Measurements from ENCODE around the gene SRGAP1.

SRGAP1 gene

GRCh38 chr12:64099397-64099796, 254.9 kb downstream of the SRGAP1 start:
- no peak overlapping the region for H3K4me3 Mint-ChIP-seq
- H3K27me3 Mint-ChIP-seq (ENCODE audit: low read depth) = no peaks in the 10 kb centered on the region
- TF ChIP-seq CTCF (IDR thresholded peaks at IDR 0.05; ENCODE audit: unreplicated experiment in 3 of 3) = no peak
- H3K36me3 Mint-ChIP-seq (ENCODE audit: low read depth) = peaks cover 47% of the 10 kb centered on the region
- no peaks in the 10 kb centered on the region for H3K9me3 Mint-ChIP-seq
- peaks cover 43% of the 10 kb centered on the region for H3K4me1 Mint-ChIP-seq
- H3K27ac Mint-ChIP-seq = peak overlapping the region in 2 of 3 experiments; percentile 69 to 71

GRCh38 chr12:64102339-64102738, 257.8 kb downstream of the SRGAP1 start:
- no peak for TF ChIP-seq CTCF (IDR thresholded peaks at IDR 0.05; ENCODE audit: unreplicated experiment in 3 of 3)
- Mint-ChIP-seq H3K27me3 (ENCODE audit: low read depth) (no peaks in the 10 kb centered on the region), H3K4me1 (peaks cover 48% of the 10 kb centered on the region), H3K36me3 (ENCODE audit: low read depth) (peaks cover 61% of the 10 kb centered on the region), H3K4me3 (no peak overlapping the region), H3K9me3 (no peaks in the 10 kb centered on the region), H3K27ac (no peak overlapping the region)

GRCh38 chr12:64103825-64104740, 259.6 kb downstream of the SRGAP1 start:
- Mint-ChIP-seq H3K4me3 (no peak overlapping the region), H3K36me3 (ENCODE audit: low read depth) (peaks cover 57% of the 10 kb centered on the region), H3K4me1 (peaks cover 31% of the 10 kb centered on the region), H3K27ac (peak overlapping the region; percentile 13 to 56 (median 51)), H3K9me3 (no peaks in the 10 kb centered on the region), H3K27me3 (ENCODE audit: low read depth) (no peaks in the 10 kb centered on the region)
- TF ChIP-seq CTCF (IDR thresholded peaks at IDR 0.05; ENCODE audit: unreplicated experiment in 3 of 3) = no peak

GRCh38 chr12:64105026-64105425, 260.5 kb downstream of the SRGAP1 start:
- TF ChIP-seq CTCF (IDR thresholded peaks at IDR 0.05; ENCODE audit: unreplicated experiment in 3 of 3) = no peak
- H3K4me3 Mint-ChIP-seq = no peak overlapping the region
- H3K27ac Mint-ChIP-seq = peak overlapping the region; percentile 13 to 56 (median 19)
- peaks cover 56% of the 10 kb centered on the region for H3K36me3 Mint-ChIP-seq (ENCODE audit: low read depth)
- H3K4me1 Mint-ChIP-seq = peaks cover 23% of the 10 kb centered on the region
- H3K9me3 Mint-ChIP-seq = no peaks in the 10 kb centered on the region
- no peaks in the 10 kb centered on the region for H3K27me3 Mint-ChIP-seq (ENCODE audit: low read depth)

GRCh38 chr12:64107776-64108175, 263.3 kb downstream of the SRGAP1 start:
- Mint-ChIP-seq H3K9me3 (no peaks in the 10 kb centered on the region), H3K36me3 (ENCODE audit: low read depth) (peaks cover 57% of the 10 kb centered on the region), H3K27me3 (ENCODE audit: low read depth) (no peaks in the 10 kb centered on the region), H3K27ac (no peak overlapping the region), H3K4me1 (peaks cover 14% of the 10 kb centered on the region), H3K4me3 (no peak overlapping the region)
- no peak for TF ChIP-seq CTCF (IDR thresholded peaks at IDR 0.05; ENCODE audit: unreplicated experiment in 3 of 3)

GRCh38 chr12:64109706-64110105, 265.2 kb downstream of the SRGAP1 start:
- Mint-ChIP-seq H3K27ac (no peak overlapping the region), H3K4me1 (peaks cover 5% of the 10 kb centered on the region), H3K9me3 (no peaks in the 10 kb centered on the region), H3K4me3 (no peak overlapping the region), H3K27me3 (ENCODE audit: low read depth) (no peaks in the 10 kb centered on the region), H3K36me3 (ENCODE audit: low read depth) (peaks cover 68% of the 10 kb centered on the region)
- no peak for TF ChIP-seq CTCF (IDR thresholded peaks at IDR 0.05; ENCODE audit: unreplicated experiment in 3 of 3)

All from nephron (organoid).